Articular chondrocyte of knee joint (primary cell): ENCODE data around the gene CLIP4. TPM values are rescaled to one million over a fixed set of nuclear protein-coding genes. Genes with fewer than 3 reads are reported as not detected.

ENCODE experiments used
- total RNA-seq: library from RNA; depleted of rRNA; stranded (reverse); fragments of >200 nt; gene quantifications from 2 replicates; pipeline ENCODE4 v1.2.3, GENCODE V29; 2012

CLIP4 gene, protein sequence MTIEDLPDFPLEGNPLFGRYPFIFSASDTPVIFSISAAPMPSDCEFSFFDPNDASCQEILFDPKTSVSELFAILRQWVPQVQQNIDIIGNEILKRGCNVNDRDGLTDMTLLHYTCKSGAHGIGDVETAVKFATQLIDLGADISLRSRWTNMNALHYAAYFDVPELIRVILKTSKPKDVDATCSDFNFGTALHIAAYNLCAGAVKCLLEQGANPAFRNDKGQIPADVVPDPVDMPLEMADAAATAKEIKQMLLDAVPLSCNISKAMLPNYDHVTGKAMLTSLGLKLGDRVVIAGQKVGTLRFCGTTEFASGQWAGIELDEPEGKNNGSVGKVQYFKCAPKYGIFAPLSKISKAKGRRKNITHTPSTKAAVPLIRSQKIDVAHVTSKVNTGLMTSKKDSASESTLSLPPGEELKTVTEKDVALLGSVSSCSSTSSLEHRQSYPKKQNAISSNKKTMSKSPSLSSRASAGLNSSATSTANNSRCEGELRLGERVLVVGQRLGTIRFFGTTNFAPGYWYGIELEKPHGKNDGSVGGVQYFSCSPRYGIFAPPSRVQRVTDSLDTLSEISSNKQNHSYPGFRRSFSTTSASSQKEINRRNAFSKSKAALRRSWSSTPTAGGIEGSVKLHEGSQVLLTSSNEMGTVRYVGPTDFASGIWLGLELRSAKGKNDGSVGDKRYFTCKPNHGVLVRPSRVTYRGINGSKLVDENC
- 65.2 and 77.1 TPM in 2 replicates for total RNA-seq

DNA sequence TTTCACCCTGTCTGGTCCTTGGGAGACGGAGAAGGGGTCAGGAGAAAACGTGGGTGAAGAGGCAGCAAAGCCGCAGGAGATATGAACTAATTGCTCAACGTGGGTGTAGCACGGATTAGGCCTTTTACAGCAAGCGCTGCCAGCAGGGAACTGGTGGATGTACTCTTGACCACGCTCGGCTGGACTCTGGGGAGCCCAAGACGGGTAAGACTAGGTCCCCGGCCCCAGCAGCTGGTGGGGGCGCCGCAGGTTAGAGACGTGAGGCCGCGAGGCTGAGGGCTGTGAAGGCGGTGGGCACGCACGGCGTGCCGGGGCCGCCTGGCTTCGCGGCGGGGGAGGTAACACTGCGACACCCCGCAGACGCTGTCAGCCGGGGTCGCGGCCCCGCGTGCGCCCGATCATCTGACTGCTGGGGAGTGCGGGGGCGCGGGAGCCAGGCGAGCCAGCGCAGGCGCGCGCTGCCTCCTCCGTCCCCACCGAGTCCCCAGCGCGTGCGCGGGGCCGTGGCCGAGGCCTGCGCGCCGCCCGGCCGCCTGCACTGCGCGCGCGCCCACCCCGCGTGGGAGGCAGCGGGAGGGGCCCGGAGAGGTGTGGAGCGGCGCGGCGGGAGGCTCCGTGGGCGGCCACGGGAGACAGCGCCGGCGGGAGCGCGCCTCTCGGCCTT is at the start of gene CLIP4:
Gene CLIP4 (plus strand): TSS at position 470 of the 664 bp plus-strand sequence. CDS start 5,974 bp downstream, outside the sequence.

DNA sequence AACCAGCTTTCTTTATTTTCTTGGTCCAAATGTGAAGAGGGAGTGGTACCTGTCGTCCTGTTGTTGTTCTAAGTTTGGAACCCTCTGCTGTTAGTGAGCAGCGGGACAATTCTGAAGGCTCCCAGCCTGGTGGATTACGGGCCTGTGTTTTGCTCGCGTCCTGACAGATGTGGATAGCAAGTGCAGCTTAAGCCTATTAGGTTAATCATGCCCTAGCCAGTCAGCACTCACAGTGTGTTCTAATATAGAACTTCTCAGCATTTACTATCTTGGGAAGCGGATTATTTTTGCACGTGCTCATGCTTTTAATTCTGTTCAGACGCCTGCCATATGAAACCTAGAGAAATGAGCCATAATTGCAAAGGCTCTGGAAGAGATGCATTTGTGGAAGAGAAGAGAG is 40.8 kb upstream of the CLIP4 start, which contains the start of gene PCARE:
Gene PCARE (minus strand): TSS at position 113 of the 400 bp plus-strand sequence. CDS start 262 bp downstream, outside the sequence.

Other genes with a start within 250 kb of the CLIP4 start
- gene TRMT61B, start 245.1 kb upstream of the CLIP4 start, total RNA-seq = 16.1 and 16.9 TPM in 2 replicates
- 62.3 and 63.0 TPM in 2 replicates for gene WDR43, start 220.7 kb upstream of the CLIP4 start, total RNA-seq
- gene TOGARAM2, start 134.1 kb upstream of the CLIP4 start, total RNA-seq = under 0.01 and 0.26 TPM in 2 replicates
- gene PCARE, start 40.9 kb upstream of the CLIP4 start, total RNA-seq = not detected in 2 replicates